ENCODE data around the gene VPS16. TPM values are rescaled to one million over a fixed set of nuclear protein-coding genes. Genes with fewer than 3 reads are reported as not detected.

The VPS16 gene
- total RNA-seq, 4 donors from 2014 or later, result 23.3 to 45.2 (median 26.3) TPM

DNA sequence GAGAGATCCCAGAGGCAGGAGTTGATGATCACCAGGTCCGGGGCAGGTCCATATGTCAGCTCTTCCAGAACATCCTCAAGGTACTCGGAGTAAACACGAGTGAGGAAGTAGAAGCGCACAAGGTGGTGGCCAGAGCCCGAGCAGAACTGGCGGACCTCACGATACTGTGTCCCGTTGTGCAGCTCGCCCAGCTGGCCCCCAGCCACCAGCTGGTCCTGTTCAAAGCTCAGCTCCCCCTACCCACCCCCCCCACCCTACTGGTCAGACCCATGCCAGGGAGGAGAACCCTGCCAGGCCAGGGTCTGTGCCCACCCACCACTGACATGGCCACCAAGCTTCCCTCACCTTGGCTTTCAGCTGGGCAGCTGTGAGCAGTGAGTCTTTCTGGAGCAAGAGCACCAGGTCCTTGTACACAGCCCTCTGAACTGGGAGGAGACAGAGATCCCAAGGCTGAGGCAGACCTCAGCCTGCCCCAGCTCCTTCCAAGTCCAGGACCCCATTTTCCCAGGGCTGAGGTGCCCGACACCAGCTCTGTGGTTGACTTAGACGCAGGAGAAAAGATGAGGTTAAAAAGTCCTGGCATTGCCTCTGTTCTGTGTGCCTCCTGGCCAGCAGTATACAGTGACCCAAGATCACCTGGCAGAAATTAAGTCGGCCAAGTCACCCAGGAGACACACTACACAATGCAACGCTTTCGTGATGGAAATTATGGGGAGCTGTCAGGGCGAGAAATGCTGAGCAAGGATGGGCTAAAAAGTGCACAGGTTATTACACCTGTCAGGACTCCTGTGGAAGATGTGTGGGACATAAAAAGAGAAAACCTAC lies 1.5 kb upstream of the VPS16 start:
- TF ChIP-seq, protein P1, sequence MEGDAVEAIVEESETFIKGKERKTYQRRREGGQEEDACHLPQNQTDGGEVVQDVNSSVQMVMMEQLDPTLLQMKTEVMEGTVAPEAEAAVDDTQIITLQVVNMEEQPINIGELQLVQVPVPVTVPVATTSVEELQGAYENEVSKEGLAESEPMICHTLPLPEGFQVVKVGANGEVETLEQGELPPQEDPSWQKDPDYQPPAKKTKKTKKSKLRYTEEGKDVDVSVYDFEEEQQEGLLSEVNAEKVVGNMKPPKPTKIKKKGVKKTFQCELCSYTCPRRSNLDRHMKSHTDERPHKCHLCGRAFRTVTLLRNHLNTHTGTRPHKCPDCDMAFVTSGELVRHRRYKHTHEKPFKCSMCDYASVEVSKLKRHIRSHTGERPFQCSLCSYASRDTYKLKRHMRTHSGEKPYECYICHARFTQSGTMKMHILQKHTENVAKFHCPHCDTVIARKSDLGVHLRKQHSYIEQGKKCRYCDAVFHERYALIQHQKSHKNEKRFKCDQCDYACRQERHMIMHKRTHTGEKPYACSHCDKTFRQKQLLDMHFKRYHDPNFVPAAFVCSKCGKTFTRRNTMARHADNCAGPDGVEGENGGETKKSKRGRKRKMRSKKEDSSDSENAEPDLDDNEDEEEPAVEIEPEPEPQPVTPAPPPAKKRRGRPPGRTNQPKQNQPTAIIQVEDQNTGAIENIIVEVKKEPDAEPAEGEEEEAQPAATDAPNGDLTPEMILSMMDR (IDR thresholded peaks at IDR 0.05; ENCODE audit: low read depth), result no peak

DNA sequence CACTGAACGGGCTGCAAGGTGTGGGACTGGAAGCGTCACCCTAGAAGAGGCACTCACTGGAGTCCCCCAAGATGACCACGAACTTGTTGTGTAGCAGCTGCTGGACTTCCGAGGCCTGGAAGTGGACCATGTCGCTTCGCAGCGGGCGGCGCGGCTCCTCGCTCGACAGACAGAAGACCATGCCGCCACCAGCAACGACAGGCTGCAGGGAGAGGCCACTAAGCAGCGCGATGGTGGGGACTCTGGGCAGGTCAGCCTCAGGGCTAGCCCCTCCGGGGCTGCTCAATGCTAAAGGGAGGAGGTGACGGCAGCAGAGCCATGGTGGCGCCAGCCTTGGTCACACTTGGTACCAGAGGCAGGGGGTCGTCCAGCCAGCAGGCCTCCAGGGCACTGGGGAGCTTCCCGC lies 810 bp upstream of the VPS16 start:
- TF ChIP-seq, protein P1 (IDR thresholded peaks at IDR 0.05; ENCODE audit: low read depth), result no peak

DNA sequence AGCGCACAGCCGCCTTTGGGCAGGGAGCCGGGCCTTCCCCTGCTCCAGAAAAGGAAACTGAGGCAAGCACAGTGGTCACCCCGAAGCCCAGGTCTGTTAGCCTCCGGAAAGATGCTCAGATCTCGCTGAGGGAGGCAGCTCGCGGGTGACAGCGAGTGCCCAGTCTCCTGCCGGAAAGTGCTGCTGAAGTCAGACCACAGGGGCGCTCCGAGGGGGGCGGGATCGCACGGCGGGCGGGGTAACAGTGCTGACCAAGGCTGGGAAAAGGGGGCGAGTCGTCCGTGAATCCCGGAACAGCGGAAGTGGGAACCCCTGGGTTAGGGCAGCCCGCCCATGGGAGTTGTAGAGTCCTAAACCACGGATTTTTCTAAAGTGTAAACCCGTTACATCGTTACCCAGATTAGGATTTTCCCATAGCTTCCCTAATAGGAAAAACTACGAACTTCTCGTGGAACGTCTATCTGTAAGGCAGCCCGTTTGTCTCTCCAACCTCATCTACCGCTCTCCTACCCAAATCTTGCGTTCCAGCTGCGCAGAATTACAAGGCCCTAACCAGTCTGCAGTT lies 504 bp downstream of the VPS16 start:
- TF ChIP-seq, protein P1 (IDR thresholded peaks at IDR 0.05; ENCODE audit: low read depth), result no peak

GRCh38 chr20:2845607-2846006 lies 5.1 kb downstream of the VPS16 start:
- TF ChIP-seq, protein P1 (IDR thresholded peaks at IDR 0.05; ENCODE audit: low read depth), result no peak

- TF ChIP-seq, protein P1 (IDR thresholded peaks at IDR 0.05; ENCODE audit: low read depth), result no peak
These were observed 6.2 kb downstream of the VPS16 start for GRCh38 chr20:2846698-2847097.

- TF ChIP-seq, protein P1 (IDR thresholded peaks at IDR 0.05; ENCODE audit: low read depth), result no peak
These were observed 7.3 kb downstream of the VPS16 start for GRCh38 chr20:2847802-2848201.

DNA sequence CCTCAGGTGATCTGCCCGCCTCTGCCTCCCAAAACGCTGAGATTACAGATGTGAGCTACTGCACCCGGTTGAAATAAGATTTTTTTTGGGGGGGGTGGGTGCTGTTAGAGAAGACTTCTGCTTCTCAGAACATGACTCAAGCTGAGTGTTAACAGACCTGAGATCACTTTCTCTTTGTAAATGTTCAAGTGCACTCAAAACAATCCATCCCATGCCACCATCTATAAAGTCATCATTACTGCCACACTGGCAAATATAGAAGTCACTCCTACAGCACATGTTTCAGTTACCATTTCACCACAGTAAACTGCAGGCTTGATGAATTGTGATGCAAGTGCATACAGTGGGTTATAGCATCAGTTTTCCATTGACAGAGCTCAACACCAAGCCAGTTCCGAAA lies 9.0 kb downstream of the VPS16 start:
- TF ChIP-seq, protein P1 (IDR thresholded peaks at IDR 0.05; ENCODE audit: low read depth), result no peak
